Endometrial microvascular endothelial cells (primary cell): ENCODE data around the gene IFT20. TPM values are rescaled to one million over a fixed set of nuclear protein-coding genes. Genes with fewer than 3 reads are reported as not detected.

Source experiments
- in situ Hi-C: cut with HindIII; loops from 2 replicates; pipeline ENCODE4 v1.10.0; 2017; ENCODE audit warnings: low sequenced_read_pairs, low pct_unique_long_range_greater_than_20kb; ENCODE audit errors: inconsistent ontology term
- total RNA-seq: library from RNA; depleted of rRNA; stranded (reverse); fragments of >200 nt; gene quantifications from one replicate; pipeline ENCODE4 v1.2.3, GENCODE V29; 2015; ENCODE audit errors: inconsistent ontology term

Gene IFT20, protein sequence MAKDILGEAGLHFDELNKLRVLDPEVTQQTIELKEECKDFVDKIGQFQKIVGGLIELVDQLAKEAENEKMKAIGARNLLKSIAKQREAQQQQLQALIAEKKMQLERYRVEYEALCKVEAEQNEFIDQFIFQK
- 31.0 TPM for total RNA-seq

DNA sequence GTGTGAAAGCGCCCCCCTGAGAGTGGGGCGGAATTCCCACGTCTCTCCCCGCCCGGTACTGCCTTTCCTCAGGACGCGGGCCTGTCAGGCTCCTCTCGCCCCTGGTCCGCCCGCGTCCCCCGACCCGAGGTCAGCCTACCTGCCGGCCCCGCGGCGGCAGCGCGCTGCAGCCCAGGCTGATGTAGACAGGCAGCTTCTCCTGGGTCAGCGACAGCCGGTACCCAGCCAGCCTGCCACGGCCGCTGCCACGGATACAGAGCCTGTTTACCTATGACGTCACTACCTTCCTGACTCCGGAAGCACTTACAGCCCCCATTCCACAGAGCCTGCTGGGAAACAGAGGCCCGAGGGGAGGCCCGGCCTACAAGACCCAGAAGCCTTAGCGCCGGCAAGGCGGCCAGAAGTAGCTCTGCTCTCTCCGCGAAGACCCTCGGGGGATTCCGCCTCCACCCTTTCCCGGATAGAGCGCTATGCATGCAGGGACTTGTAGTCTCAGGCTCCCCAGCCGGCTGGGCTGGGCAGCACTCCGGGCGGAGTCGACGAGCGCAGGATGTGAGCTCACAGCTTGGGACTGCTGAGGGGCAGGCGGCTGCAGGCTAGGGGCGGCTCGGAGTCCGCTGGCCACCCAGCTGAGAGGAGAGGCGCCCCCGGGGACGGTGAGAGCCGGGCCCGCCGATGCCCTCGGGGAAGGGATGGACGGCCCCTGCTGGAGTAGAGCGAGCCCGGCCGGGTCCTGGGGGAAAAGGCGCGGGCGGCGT is at the start of gene IFT20, which contains the start of gene TNFAIP1:
IFT20 (minus strand) TSS at position 272 of the 758 bp plus-strand sequence. CDS start 3,487 bp downstream, outside the sequence.
TNFAIP1 (plus strand) TSS at position 561 of the 758 bp plus-strand sequence. CDS start 3,761 bp downstream, outside the sequence.
- in situ Hi-C loops = no loop called here

- in situ Hi-C loops = no loop called here
These were observed 49.7 kb upstream of the IFT20 start for GRCh38 chr17:28385037-28385400.

DNA sequence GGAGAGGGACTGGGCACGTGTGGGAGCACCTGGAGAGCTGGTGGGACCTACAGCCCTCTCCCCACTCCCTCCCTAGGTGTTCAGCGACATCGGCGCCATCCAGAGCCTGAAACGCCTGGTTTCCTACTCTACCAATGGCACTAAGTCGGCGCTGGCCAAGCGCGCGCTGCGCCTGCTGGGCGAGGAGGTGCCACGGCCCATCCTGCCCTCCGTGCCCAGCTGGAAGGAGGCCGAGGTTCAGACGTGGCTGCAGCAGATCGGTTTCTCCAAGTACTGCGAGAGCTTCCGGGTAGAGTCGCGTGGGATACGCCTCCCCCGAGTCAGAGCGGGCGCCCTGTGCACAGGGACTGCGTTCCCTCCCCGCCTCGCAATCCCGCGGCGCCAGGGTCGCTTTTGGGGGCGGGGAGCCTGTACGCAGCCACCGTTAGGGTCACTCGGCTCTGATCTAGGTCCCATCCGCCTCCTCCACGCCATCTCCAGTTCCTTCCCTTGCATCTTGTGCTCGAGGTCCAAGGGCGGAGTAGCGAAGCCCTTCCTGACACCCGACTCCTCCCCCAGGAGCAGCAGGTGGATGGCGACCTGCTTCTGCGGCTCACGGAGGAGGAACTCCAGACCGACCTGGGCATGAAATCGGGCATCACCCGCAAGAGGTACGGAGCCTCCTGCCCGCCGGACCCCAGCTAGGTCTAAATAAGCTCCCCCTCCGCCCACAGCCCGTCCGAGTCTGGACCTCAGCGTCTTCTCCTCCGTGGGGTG is 49.2 kb upstream of the IFT20 start:
- in situ Hi-C loops = no loop called here

DNA sequence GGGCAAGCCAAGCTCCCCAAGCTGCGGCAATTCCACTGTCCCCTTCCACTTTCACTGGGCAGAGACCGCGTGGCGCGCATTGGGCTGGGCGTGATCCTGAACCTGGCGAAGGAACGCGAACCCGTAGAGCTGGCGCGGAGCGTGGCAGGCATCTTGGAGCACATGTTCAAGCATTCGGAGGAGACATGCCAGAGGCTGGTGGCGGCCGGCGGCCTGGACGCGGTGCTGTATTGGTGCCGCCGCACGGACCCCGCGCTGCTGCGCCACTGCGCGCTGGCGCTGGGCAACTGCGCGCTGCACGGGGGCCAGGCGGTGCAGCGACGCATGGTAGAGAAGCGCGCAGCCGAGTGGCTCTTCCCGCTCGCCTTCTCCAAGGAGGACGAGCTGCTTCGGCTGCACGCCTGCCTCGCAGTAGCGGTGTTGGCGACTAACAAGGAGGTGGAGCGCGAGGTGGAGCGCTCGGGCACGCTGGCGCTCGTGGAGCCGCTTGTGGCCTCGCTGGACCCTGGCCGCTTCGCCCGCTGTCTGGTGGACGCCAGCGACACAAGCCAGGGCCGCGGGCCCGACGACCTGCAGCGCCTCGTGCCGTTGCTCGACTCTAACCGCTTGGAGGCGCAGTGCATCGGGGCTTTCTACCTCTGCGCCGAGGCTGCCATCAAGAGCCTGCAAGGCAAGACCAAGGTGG is 46.0 kb upstream of the IFT20 start:
- in situ Hi-C loops = no loop called here

DNA sequence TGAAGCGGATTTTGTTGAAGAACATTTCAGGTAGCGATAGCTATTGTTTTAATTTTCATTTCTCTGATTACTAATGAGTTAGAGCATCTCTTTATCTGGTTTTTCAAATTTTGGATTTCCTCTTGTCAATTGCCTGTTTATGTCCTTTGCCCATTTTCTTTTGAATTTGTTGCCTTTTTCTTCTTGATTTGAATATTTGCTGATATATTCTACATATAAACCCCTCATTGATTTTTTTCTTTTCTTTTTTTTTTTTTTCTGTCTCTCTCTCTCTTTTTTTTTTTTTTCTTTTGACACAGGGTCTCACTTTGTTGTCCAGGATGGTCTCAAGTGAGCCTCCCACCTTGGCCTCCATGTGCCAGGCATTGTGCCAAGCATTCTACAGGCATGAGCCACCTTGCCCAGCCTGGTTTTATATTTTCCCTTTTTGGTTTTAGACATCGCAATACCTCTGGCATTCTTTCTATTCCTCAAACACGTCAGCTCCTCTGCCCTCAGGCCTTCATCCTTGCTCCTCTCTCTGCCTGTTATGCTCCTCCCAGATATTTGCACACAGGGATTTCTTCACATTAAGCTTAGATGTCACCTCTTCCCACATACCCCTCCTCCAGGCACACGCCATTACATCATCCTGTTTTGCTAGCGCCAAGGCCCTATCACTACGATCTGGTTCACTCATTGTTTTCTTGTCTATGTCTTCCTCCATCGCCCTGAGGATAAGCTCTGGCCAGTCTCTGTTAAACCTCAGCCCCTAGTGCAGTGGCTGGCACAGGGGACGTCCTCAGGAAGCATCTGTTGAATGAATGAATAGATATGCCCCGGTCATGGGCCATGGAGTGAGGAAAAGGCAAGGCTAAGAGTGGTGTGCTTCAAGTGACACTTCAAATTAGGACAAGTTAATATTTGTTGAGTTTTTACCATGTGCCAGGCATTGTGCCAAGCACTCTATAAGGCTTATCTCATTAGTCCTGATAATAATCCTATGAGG is 44.8 kb upstream of the IFT20 start:
- in situ Hi-C loops = no loop called here

- in situ Hi-C loops = no loop called here
These were observed 37.6 kb upstream of the IFT20 start for GRCh38 chr17:28372945-28373274.

- in situ Hi-C loops = no loop called here
These were observed 37.1 kb upstream of the IFT20 start for GRCh38 chr17:28372203-28372944.

- in situ Hi-C loops = no loop called here
These were observed 36.3 kb upstream of the IFT20 start, which contains the start of gene SARM1 for GRCh38 chr17:28371245-28372202. Gene SARM1 (plus strand): TSS chr17:28371694. CDS start chr17:28372033, 339 bp downstream.

GRCh38 chr17:28370744-28371103 is 35.5 kb upstream of the IFT20 start:
- in situ Hi-C loops = no loop called here

DNA sequence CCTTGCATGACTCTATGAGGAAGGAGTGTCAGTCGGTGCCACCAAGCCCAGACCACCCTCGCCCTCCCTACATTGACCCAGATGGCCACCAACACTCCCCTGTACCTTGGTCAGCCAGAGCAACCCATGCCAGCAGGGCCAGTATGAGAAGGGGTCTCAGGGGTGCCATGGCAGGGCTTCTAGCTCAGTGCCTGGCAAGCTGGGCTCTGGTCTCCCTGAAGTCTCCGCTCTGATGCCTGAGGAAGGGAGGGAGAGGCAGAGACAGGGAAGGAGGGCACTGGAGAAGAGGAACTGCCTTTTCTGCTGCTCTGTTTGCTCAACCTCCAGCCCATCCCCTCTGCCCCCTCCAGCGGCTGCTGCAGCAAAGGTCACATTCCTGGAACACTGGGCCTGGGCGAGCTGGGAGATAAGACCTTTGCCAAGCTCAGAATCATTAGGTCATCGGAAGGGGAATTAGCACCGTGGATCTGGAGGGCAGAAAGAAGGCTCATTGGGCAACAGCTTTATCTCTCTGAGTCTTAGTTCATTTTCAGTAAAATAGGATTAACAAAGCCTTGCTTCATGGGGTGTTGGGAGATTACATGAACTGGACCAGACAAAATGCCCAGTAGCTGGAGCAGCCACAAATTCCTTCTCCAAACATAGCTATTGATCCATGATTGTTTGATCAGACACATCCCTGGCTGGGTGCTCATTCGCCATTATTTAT is 34.9 kb upstream of the IFT20 start, which contains the start of gene VTN:
VTN (minus strand) TSS at position 273 of the 709 bp plus-strand sequence; CDS start at position 169, 104 bp downstream.
- in situ Hi-C loops = no loop called here

DNA sequence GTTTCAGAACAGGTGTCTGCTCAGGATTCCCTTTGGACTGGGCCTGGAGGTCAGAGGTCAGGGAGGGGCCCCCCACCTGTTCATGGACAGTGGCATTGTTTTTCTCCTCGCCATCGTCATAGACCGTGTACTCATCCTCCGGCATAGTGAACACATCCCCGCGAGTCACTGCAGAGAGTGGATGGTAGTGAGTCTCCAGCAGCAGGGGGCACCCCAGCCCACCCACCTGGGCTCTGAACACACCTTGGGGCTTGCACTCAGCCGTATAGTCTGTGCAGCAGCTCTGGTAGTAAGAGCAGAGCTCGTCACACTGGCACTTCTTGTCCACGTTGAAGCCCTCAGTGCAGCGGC is 34.4 kb upstream of the IFT20 start:
- in situ Hi-C loops = no loop called here

GRCh38 chr17:28368915-28369683 is 33.8 kb upstream of the IFT20 start:
- in situ Hi-C loops = no loop called here

DNA sequence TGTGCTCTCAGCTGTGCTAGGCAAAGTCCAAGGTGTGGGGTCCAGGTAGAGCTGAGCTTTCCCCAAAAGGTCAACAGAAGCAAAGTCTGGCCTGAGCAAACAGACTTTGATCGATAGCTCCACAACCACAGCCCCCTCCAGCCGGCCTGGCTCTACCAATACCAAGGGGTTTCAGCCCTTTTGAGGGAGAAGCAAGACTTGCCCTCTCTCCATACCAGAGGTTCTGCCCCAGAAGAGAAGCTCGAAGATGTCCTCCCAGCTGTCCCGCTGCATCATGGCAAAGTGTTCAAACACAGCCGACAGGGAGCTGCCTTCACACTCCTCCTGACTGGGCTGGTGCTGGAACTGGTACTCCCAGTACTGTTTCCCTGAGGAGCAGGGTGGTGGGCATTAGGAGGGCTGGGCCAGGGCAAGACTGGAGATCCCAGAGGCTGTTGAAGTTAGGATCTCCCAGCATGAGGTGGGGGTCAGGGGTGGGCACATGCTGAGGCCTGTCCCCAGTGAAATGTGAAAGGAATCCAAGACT is 33.1 kb upstream of the IFT20 start:
- in situ Hi-C loops = no loop called here

- in situ Hi-C loops = no loop called here
These were observed 32.5 kb upstream of the IFT20 start for GRCh38 chr17:28367641-28368305.

GRCh38 chr17:28366605-28367004 is 31.3 kb upstream of the IFT20 start:
- in situ Hi-C loops = no loop called here
